ENCODE measurements around the gene GRID2IP. TPM values are rescaled to one million over a fixed set of nuclear protein-coding genes. Genes with fewer than 3 reads are reported as not detected.

Gene GRID2IP
- total RNA-seq, 2 experiments from 2014 or later = 0.36 to 0.39 TPM

DNA sequence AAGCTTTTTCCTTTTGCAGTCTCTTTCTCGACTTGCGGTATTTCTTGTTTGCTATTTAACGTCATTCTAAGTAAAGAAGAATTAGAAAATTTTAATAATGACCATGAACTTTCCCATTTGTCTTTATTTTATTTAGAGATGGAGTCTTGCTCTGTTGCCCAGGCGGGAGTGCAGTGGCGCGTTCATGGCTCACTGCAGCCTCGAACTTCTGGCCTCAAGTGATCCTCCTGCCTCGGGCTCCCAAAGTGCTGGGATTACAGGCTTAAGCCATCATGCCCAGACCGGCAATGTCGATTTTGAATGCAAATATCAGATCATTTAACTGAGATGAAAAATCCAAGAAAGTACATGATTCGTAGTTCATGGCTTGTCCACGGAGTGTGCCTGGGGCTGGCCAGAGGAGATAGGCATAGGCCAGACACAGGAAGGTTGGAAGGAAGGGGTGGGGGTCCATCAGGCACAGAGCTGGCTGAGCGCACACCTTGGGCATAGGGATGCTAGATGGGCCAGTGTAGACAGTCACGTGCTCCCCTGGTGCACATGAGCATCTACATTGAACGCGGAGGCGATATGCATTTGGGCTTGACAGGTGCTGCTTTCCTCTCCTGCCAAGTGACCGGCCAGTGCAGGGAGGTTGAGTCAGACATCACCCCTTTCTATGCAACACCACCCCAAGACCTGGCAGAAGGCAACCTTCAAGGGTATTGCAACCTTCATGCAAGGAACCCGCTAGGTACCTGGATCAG, 64.7 kb downstream of the GRID2IP start:
- peaks cover 13% of the 10 kb centered on the region for H3K36me3 Mint-ChIP-seq (ENCODE audit: low read depth)
- no peak overlapping the region for H3K27ac ChIP-seq (ENCODE audit: low read depth in 1 of 2, low read length in 2 of 2)
- TF ChIP-seq, protein P1, sequence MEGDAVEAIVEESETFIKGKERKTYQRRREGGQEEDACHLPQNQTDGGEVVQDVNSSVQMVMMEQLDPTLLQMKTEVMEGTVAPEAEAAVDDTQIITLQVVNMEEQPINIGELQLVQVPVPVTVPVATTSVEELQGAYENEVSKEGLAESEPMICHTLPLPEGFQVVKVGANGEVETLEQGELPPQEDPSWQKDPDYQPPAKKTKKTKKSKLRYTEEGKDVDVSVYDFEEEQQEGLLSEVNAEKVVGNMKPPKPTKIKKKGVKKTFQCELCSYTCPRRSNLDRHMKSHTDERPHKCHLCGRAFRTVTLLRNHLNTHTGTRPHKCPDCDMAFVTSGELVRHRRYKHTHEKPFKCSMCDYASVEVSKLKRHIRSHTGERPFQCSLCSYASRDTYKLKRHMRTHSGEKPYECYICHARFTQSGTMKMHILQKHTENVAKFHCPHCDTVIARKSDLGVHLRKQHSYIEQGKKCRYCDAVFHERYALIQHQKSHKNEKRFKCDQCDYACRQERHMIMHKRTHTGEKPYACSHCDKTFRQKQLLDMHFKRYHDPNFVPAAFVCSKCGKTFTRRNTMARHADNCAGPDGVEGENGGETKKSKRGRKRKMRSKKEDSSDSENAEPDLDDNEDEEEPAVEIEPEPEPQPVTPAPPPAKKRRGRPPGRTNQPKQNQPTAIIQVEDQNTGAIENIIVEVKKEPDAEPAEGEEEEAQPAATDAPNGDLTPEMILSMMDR (IDR thresholded peaks at IDR 0.05) = no peak
- no peak overlapping the region for H3K4me3 ChIP-seq (ENCODE audit: low read length)
- H3K9me3 ChIP-seq (ENCODE audit: control insufficient read depth in 1 of 2, insufficient read depth in 1 of 2, low read length in 2 of 2) = no peaks in the 10 kb centered on the region
- H3K4me1 Mint-ChIP-seq (ENCODE audit: low read depth) = peaks cover 25% of the 10 kb centered on the region
- ChIA-PET POLR2A (no interaction called here), CTCF (interaction anchor here (1.5 kb wide), 1 partner anchor 103 kb away, joined by 3 read pairs; the partner anchor contains the start of gene INTS15)
- H3K9me3 Mint-ChIP-seq = no peaks in the 10 kb centered on the region
- no peak overlapping the region for H3K27ac Mint-ChIP-seq
- no peaks in the 10 kb centered on the region for H3K27me3 ChIP-seq (ENCODE audit: control insufficient read depth in 1 of 2, insufficient read depth in 2 of 2, low read length in 2 of 2)
- DNase-seq (no peak), ATAC-seq (ENCODE audit: poor library complexity) (no peak)
- no peaks in the 10 kb centered on the region for H3K36me3 ChIP-seq (ENCODE audit: insufficient read depth, low read length)
- H3K4me1 ChIP-seq (ENCODE audit: insufficient read depth, low read length) = peaks cover 26% of the 10 kb centered on the region
- H3K27me3 Mint-ChIP-seq = peaks cover 5% of the 10 kb centered on the region
- intact Hi-C loops (cut with DNase I, micrococcal nuclease) = no loop called here
- H3K4me3 Mint-ChIP-seq = peak overlapping the region; percentile 45

DNA sequence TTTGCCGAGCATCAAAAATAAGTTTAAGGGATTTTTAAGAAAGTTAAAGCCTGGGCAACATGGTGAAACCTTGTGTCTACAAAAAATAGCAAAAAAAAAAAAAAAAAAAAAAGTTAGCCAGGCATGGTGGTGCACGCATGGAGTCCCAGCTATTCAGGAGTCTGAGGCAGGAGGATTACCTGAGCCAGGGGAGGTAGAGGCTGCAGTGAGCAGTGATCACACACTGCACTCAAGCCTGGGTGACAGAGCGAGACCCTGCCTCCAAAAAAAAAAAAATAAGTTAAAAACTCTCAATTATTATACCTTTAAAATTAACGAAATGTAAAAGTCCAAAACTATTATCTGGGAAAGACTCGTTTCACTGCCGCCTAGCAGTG, 68.5 kb downstream of the GRID2IP start:
- Mint-ChIP-seq H3K4me1 (ENCODE audit: low read depth) (peaks cover 59% of the 10 kb centered on the region), H3K36me3 (ENCODE audit: low read depth) (peaks cover 29% of the 10 kb centered on the region), H3K27me3 (no peaks in the 10 kb centered on the region), H3K4me3 (peak overlapping the region; percentile 99), H3K27ac (peak overlapping the region; percentile 97), H3K9me3 (no peaks in the 10 kb centered on the region)
- TF ChIP-seq, protein P1 (IDR thresholded peaks at IDR 0.05) = no peak
- intact Hi-C loops (cut with DNase I, micrococcal nuclease) = no loop called here
- DNase-seq = no peak
- ChIA-PET POLR2A (no interaction called here), CTCF (no interaction called here)
- Histone ChIP-seq H3K27me3 (ENCODE audit: control insufficient read depth in 1 of 2, insufficient read depth in 2 of 2, low read length in 2 of 2) (no peaks in the 10 kb centered on the region), H3K27ac (ENCODE audit: low read depth in 1 of 2, low read length in 2 of 2) (peak overlapping the region in 1 of 2 donors; percentile 34), H3K36me3 (ENCODE audit: insufficient read depth, low read length) (no peaks in the 10 kb centered on the region), H3K9me3 (ENCODE audit: control insufficient read depth in 1 of 2, insufficient read depth in 1 of 2, low read length in 2 of 2) (no peaks in the 10 kb centered on the region), H3K4me1 (ENCODE audit: insufficient read depth, low read length) (peaks cover 43% of the 10 kb centered on the region), H3K4me3 (ENCODE audit: low read length) (peak overlapping the region; percentile 87)
- ATAC-seq (ENCODE audit: poor library complexity) = peak; percentile 5

DNA sequence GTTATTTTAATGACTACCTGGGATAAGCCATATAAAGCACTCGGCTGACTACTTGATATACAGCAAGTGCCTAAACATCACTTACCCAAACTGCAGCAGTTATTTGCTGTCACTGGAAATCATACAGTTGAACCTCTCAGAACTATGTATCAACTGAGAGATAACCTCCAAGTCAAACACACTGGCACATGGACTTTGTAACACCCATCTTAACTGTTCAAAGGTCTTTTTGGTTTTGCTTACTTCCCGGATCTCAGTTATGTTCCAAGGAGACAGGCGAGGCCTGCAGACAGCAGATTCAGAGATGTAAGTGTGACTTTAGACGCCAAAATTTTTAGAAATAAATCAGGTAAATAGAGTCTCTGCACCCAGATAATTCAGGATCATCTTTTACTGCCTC, 69.0 kb downstream of the GRID2IP start:
- H3K27ac ChIP-seq (ENCODE audit: low read depth in 1 of 2, low read length in 2 of 2) = no peak overlapping the region
- H3K27ac Mint-ChIP-seq = peak overlapping the region; percentile 97

More for the DNA sequence above, 69.0 kb downstream of the GRID2IP start:
- intact Hi-C loops (cut with DNase I, micrococcal nuclease) = no loop called here
- DNase-seq (no peak), ATAC-seq (ENCODE audit: poor library complexity) (no peak)
- TF ChIP-seq, protein P1 (IDR thresholded peaks at IDR 0.05) = no peak
- peak overlapping the region; percentile 87 for H3K4me3 ChIP-seq (ENCODE audit: low read length)
- Mint-ChIP-seq H3K4me1 (ENCODE audit: low read depth) (peaks cover 63% of the 10 kb centered on the region), H3K27me3 (no peaks in the 10 kb centered on the region), H3K9me3 (no peaks in the 10 kb centered on the region), H3K36me3 (ENCODE audit: low read depth) (peaks cover 33% of the 10 kb centered on the region), H3K4me3 (peak overlapping the region; percentile 99)
- no peaks in the 10 kb centered on the region for H3K36me3 ChIP-seq (ENCODE audit: insufficient read depth, low read length)
- H3K4me1 ChIP-seq (ENCODE audit: insufficient read depth, low read length) = peaks cover 43% of the 10 kb centered on the region
- ChIA-PET POLR2A (no interaction called here), CTCF (no interaction called here)
- no peaks in the 10 kb centered on the region for H3K27me3 ChIP-seq (ENCODE audit: control insufficient read depth in 1 of 2, insufficient read depth in 2 of 2, low read length in 2 of 2)
- no peaks in the 10 kb centered on the region for H3K9me3 ChIP-seq (ENCODE audit: control insufficient read depth in 1 of 2, insufficient read depth in 1 of 2, low read length in 2 of 2)

Data from CD4-positive, alpha-beta T cell (primary cell).